PC-3 (cell line): ENCODE data around the gene TGFBI. TPM values are rescaled to one million over a fixed set of nuclear protein-coding genes. Genes with fewer than 3 reads are reported as not detected.

ENCODE experiments used
- ATAC-seq: fragments of 200-7000 bp; cut with Tn5 transposase; 2 replicates; pipeline ENCODE4 v1.9.1; 2020; ENCODE audit warnings: mild to moderate bottlenecking, moderate library complexity
- BruUV-seq: library from RNA; stranded (reverse); fragments of 400-500 nt; replicated peaks from 2 replicates; lab custom pipeline; 2021; lab: Mats Ljungman, UMichigan
- CTCF ChIA-PET: fragments of 300-600 bp; sonication (Branson Sonifier 250); formaldehyde crosslinking; loops from one replicate; lab custom pipeline; 2022; ENCODE audit warnings: antibody characterized with exemption; lab: Charles Lee
- POLR2A ChIA-PET: fragments of 300-600 bp; sonication (Branson Sonifier 250); formaldehyde crosslinking; loops from one replicate; lab custom pipeline; 2022; ENCODE audit warnings: antibody characterized with exemption; ENCODE audit not compliant: unreplicated experiment; lab: Charles Lee
- DNase-seq: peaks from one replicate; pipeline ENCODE4 v3.0.0-alpha.2; 2015
- H2AFZ ChIP-seq: fragments of 300-600 bp; sonication (generic); 2 replicates; pipeline ENCODE4 v1.6.0; 2016; ENCODE audit warnings: antibody characterized with exemption, low read length
- H3F3A ChIP-seq: fragments of 300-600 bp; sonication (generic); one replicate; pipeline ENCODE4 v1.6.0; 2017; ENCODE audit warnings: antibody characterized with exemption, low read length, control low read depth, mild to moderate bottlenecking; ENCODE audit not compliant: unreplicated experiment
- H3K27ac ChIP-seq: fragments of 300-600 bp; sonication (generic); 2 replicates; pipeline ENCODE4 v1.5.1; 2016; ENCODE audit warnings: mild to moderate bottlenecking, low read length
- H3K27me3 ChIP-seq: fragments of 300-600 bp; sonication (generic); 2 replicates; pipeline ENCODE4 v1.6.1; 2016; ENCODE audit warnings: low read length, mixed read lengths
- H3K36me3 ChIP-seq: fragments of 300-600 bp; sonication (generic); 2 replicates; pipeline ENCODE4 v1.6.1; 2016; ENCODE audit warnings: low read depth, mixed run types, low read length, mixed read lengths
- H3K4me1 ChIP-seq: fragments of 300-600 bp; sonication (generic); 2 replicates; pipeline ENCODE4 v1.5.1; 2016; ENCODE audit warnings: low read length; ENCODE audit not compliant: insufficient read depth
- H3K4me2 ChIP-seq: fragments of 300-600 bp; sonication (generic); 2 replicates; pipeline ENCODE4 v1.6.0; 2016; ENCODE audit warnings: low read length
- H3K4me3 ChIP-seq: fragments of 300-600 bp; sonication (generic); 2 replicates; pipeline ENCODE4 v1.5.1; 2016; ENCODE audit warnings: mild to moderate bottlenecking, low read length, mixed read lengths
- H3K79me2 ChIP-seq: fragments of 300-600 bp; sonication (generic); 2 replicates; pipeline ENCODE4 v1.6.1; 2017; ENCODE audit warnings: low read length, mixed read lengths
- H3K9ac ChIP-seq: fragments of 300-600 bp; sonication (generic); 2 replicates; pipeline ENCODE4 v1.6.0; 2016; ENCODE audit warnings: mild to moderate bottlenecking, low read length
- H3K9me2 ChIP-seq: fragments of 300-600 bp; sonication (generic); replicated peaks from 2 replicates; pipeline ENCODE4 v1.6.1; 2016; ENCODE audit warnings: mixed run types, low read length, mixed read lengths
- H3K9me3 ChIP-seq: fragments of 300-600 bp; sonication (generic); 2 replicates; pipeline ENCODE4 v1.6.1; 2016; ENCODE audit warnings: low read length, mixed read lengths
- H4K20me1 ChIP-seq: fragments of 300-600 bp; sonication (generic); 2 replicates; pipeline ENCODE4 v1.6.1; 2016; ENCODE audit warnings: low read length, mixed read lengths
- EZH2 ChIP-seq: fragments of 300-600 bp; sonication (generic); IDR thresholded peaks from one replicate; pipeline ENCODE4 v1.6.1; 2017; ENCODE audit warnings: antibody characterized with exemption, mild to moderate bottlenecking, low read length; ENCODE audit not compliant: unreplicated experiment
- EZH2phosphoT487 ChIP-seq: fragments of 300-600 bp; sonication (generic); IDR thresholded peaks from 2 replicates; pipeline ENCODE4 v1.6.1; 2018; ENCODE audit warnings: mild to moderate bottlenecking, antibody characterized with exemption, low read length, borderline replicate concordance
- intact Hi-C: fragments of 100-400 bp; cut with micrococcal nuclease; formaldehyde crosslinking; loops from 2 replicates; pipeline ENCODE4 v1.9.0; 2023
- total RNA-seq: library from RNA; depleted of rRNA; stranded (reverse); fragments of >200 nt; gene quantifications from 2 replicates; pipeline ENCODE4 v1.2.3, GENCODE V29; 2014
- TF ChIP-seq, protein P1 (sequence below): fragments of 300-600 bp; sonication (generic); conservative IDR thresholded peaks from 2 replicates; pipeline ENCODE4 v1.5.1; 2017; ENCODE audit warnings: antibody characterized with exemption, low read depth, mild to moderate bottlenecking, low read length

Gene TGFBI
- total RNA-seq, 1 experiment from 2014 or later: 4.8 TPM

DNA sequence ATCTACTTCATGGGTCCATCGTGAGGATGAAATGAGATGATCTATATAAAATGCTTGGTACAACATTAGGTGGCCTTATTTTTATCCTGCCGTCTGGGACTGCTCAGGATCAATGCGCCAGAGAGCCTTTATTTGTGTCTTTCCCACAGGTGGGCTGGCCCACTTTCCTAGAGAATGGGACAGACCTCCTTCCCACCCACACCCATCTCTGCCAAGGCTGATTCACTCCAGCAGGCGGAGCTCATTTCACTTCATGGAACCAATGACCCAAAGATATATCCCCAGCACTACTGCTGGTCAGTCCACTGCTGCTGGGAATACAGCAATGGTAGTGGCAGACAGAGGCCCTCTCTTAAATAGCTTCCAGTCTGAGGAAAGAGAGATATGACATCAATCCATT is 35.7 kb downstream of the TGFBI start:
- Histone ChIP-seq H3K79me2 (no peaks in the 10 kb centered on the region), H3K4me3 (no peak overlapping the region), H3K9ac (no peak overlapping the region), H3K27me3 (no peaks in the 10 kb centered on the region), H4K20me1 (no peaks in the 10 kb centered on the region), H3K27ac (no peak overlapping the region), H3K4me1 (no peaks in the 10 kb centered on the region), H3K9me2 (no peaks in the 10 kb centered on the region), H3K9me3 (no peaks in the 10 kb centered on the region), H3F3A (no peaks in the 10 kb centered on the region), H2AFZ (no peak overlapping the region), H3K36me3 (no peaks in the 10 kb centered on the region), H3K4me2 (no peak overlapping the region)
- DNase-seq (peak; percentile 15), ATAC-seq (peak; percentile 40; the same call in 1 of the 2 replicates)
- POLR2A ChIA-PET: no interaction called here
- TF ChIP-seq EZH2: no peak
- TF ChIP-seq, protein P1, sequence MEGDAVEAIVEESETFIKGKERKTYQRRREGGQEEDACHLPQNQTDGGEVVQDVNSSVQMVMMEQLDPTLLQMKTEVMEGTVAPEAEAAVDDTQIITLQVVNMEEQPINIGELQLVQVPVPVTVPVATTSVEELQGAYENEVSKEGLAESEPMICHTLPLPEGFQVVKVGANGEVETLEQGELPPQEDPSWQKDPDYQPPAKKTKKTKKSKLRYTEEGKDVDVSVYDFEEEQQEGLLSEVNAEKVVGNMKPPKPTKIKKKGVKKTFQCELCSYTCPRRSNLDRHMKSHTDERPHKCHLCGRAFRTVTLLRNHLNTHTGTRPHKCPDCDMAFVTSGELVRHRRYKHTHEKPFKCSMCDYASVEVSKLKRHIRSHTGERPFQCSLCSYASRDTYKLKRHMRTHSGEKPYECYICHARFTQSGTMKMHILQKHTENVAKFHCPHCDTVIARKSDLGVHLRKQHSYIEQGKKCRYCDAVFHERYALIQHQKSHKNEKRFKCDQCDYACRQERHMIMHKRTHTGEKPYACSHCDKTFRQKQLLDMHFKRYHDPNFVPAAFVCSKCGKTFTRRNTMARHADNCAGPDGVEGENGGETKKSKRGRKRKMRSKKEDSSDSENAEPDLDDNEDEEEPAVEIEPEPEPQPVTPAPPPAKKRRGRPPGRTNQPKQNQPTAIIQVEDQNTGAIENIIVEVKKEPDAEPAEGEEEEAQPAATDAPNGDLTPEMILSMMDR: peak; percentile 47
- intact Hi-C loops: loop anchor here (1.0 to 10.0 kb wide), 3 partner anchors 110 to 500 kb away; no protein-coding TSS in a partner anchor
- CTCF ChIA-PET: interaction anchor here (0.6 kb wide), 1 partner anchor 119 kb away, joined by 3 read pairs; no protein-coding TSS in a partner anchor
- BruUV-seq: no TSS peak

DNA sequence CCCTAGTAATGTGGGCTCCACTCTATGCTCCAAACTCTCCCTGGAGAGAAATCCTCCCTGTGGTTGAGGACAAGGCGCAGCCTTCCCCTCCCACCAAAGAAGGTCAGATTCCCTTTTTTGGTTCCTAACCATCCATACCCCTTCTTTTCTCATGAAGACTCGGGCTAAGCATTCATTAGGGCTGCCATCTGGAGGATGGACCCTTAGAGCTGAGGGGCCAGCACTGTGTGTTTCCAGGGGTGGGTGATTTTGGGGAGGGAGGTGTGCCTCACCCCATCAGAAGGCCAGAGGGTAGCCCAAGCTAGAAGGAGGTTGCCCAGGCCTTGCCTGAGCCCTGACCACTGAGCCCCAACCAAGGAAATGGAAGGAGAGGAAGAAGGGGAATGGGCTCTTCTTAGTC is 36.8 kb downstream of the TGFBI start:
- POLR2A ChIA-PET: no interaction called here
- DNase-seq: no peak

DNA sequence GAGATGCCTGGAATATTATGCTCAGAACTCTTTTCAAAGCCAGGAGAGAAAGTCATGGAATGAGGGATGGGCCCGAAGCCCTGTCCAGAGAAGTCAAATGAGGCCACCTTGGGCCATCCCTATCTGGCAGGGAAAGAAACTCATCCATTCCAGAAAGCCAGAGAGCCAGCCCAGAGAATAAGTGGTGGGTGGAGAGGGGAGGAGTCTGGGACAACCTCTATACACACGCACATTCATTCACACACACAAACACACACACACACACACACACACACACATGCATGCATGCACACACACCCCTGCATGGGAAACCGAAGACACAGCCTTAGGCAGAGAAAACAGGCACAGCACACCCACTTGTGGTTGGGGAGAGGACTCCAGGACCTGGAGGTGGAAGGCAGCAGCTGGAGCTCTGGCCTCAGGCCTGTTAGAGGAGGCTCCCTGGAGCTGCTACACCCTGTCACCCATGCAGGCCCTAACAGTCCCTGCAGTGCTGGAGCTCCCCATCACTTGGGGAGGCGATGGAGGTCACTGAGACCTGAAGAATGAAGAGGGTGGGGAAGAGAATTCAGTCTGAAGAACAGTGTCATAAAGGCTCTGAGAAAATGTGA is 38.0 kb downstream of the TGFBI start:
- Histone ChIP-seq H3K9me3 (no peaks in the 10 kb centered on the region), H2AFZ (no peak overlapping the region), H3K36me3 (no peaks in the 10 kb centered on the region), H3K79me2 (no peaks in the 10 kb centered on the region), H3K4me2 (no peak overlapping the region), H3K9me2 (no peaks in the 10 kb centered on the region), H3K4me1 (no peaks in the 10 kb centered on the region), H4K20me1 (no peaks in the 10 kb centered on the region), H3K4me3 (no peak overlapping the region), H3K27me3 (no peaks in the 10 kb centered on the region), H3K9ac (no peak overlapping the region), H3K27ac (no peak overlapping the region), H3F3A (no peaks in the 10 kb centered on the region)
- intact Hi-C loops: loop anchor here (10.0 kb wide), 1 partner anchor 502 kb away; no protein-coding TSS in a partner anchor
- CTCF ChIA-PET: no interaction called here
- BruUV-seq: no TSS peak
- ATAC-seq: peak; percentile 37; the same call in 1 of the 2 replicates
- no peak for DNase-seq
- TF ChIP-seq, protein P1: no peak
- no peak for TF ChIP-seq EZH2phosphoT487
- no peak for TF ChIP-seq EZH2
- POLR2A ChIA-PET: no interaction called here

More for the DNA sequence above, 36.8 kb downstream of the TGFBI start:
- H3K9ac ChIP-seq: no peak overlapping the region
- H3K27me3 ChIP-seq: no peaks in the 10 kb centered on the region
- TF ChIP-seq EZH2phosphoT487 (no peak), EZH2 (no peak)
- TF ChIP-seq, protein P1: no peak
- no peak overlapping the region for H3K4me2 ChIP-seq
- no peak overlapping the region for H3K27ac ChIP-seq
- no peak for ATAC-seq
- H2AFZ ChIP-seq: no peak overlapping the region
- no peaks in the 10 kb centered on the region for H3K36me3 ChIP-seq
- H3K4me1 ChIP-seq: no peaks in the 10 kb centered on the region
- intact Hi-C loops: loop anchor here (10.0 kb wide), 1 partner anchor 501 kb away; no protein-coding TSS in a partner anchor
- CTCF ChIA-PET: no interaction called here
- H3K9me3 ChIP-seq: no peaks in the 10 kb centered on the region
- H3K4me3 ChIP-seq: no peak overlapping the region
- no peaks in the 10 kb centered on the region for H3K9me2 ChIP-seq
- H3K79me2 ChIP-seq: no peaks in the 10 kb centered on the region
- no peaks in the 10 kb centered on the region for H4K20me1 ChIP-seq
- no TSS peak for BruUV-seq
- H3F3A ChIP-seq: no peaks in the 10 kb centered on the region
